ENCODE measurements around the gene GRM8.

Gene GRM8

DNA sequence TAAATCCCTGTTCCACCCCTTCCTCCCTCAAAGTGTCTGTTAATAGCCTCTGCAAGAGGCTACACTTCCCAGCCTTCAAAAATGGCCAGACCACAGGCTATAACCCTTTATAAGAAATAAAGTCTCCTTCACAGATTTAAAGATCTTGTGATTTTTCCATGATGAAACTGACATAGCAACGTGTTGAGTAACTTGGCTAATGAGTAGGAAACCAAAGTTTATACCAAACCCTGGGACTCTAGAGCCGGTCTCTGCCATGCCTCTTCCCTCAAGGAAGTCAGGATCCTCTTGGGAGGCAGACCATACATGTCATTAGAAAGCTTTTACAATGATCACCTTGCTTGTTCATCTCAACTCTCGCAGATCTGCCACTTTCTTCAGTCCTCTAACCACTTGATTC, 44.4 kb downstream of the GRM8 start:
- TF ChIP-seq, protein P1, sequence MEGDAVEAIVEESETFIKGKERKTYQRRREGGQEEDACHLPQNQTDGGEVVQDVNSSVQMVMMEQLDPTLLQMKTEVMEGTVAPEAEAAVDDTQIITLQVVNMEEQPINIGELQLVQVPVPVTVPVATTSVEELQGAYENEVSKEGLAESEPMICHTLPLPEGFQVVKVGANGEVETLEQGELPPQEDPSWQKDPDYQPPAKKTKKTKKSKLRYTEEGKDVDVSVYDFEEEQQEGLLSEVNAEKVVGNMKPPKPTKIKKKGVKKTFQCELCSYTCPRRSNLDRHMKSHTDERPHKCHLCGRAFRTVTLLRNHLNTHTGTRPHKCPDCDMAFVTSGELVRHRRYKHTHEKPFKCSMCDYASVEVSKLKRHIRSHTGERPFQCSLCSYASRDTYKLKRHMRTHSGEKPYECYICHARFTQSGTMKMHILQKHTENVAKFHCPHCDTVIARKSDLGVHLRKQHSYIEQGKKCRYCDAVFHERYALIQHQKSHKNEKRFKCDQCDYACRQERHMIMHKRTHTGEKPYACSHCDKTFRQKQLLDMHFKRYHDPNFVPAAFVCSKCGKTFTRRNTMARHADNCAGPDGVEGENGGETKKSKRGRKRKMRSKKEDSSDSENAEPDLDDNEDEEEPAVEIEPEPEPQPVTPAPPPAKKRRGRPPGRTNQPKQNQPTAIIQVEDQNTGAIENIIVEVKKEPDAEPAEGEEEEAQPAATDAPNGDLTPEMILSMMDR (conservative IDR thresholded peaks at IDR 0.05): no peak
- H3K27ac ChIP-seq: no peak overlapping the region

DNA sequence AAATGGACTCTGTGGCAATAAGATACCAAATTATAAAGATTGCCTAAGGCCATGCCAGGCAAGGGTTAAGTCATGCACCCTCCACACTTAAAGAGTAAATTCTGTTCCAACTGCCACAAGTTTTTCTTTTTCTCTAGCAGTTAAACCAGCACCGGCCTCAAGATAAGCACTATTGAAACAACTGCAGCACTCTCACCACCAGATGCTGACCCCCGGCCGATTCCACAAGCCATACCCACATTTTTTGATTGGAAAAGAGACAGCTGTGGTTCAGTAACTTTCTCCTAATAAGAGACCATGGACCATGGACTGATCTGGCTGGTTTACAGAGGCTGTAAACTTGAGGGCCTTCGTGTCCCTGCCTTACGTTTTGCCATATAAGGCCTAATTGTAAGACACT, 44.9 kb downstream of the GRM8 start:
- TF ChIP-seq, protein P1 (conservative IDR thresholded peaks at IDR 0.05): no peak

DNA sequence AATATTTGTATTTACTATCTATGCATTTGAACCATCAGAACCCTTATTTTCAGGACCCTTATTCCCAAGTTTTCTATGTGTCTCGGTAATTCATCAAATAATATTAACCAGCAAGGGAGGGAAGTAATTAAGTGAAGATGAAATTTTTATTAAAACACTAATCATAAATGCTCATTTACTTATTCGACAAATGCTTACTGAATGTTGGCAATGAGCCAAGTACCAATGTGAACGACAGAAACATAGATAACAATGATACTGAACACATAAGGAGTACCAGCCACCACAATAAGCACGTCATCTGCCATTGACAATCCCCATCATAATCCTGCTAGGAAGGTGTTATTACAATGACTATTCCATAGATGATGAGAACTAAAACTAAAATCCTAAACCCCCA, 45.5 kb downstream of the GRM8 start:
- H3K27ac ChIP-seq: no peak overlapping the region
- TF ChIP-seq, protein P1 (conservative IDR thresholded peaks at IDR 0.05): no peak

More for the DNA sequence above, 44.9 kb downstream of the GRM8 start:
- H3K27ac ChIP-seq: no peak overlapping the region

DNA sequence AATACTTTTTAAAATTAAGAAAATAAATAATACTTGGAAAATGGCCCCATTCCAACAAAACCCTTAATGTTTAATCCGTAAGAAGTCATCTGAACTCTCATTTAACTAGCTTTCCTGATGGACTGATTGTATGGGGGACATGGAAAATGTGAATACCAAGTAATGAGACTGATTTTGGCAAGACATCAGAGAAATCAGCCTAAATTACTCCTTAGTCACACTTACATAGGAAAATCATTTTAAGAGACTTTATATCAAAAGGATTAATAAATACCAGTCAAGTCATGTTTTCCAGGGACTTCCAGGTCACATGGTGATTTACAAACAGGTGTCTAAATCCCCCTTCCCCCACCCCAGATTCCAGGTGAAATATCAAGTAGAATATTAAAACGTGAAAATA, 58.2 kb downstream of the GRM8 start:
- TF ChIP-seq, protein P1 (conservative IDR thresholded peaks at IDR 0.05): no peak
- no peak overlapping the region for H3K27ac ChIP-seq

DNA sequence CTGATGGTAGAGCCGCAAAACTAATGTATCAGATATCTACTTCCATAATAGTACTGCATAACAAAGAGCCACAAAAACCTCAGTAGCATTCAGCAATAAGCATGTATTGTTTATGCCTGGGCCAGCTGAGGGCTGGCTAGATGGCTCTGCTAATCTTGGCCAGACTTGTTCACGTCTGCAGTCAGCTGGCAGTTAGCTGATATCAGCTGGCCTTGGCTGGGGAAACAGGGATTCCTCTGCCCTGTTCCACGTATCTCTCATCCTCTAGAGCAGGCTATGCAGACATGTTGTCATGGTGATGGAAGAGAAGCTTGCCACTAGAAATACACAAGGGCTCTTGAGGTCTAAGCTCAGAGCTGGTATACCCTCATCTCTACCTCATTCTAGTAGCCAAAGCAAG, 62.9 kb downstream of the GRM8 start:
- H3K27ac ChIP-seq: peak overlapping the region; percentile 28; the same call in 1 of the 2 replicates
- TF ChIP-seq, protein P1 (conservative IDR thresholded peaks at IDR 0.05): no peak

DNA sequence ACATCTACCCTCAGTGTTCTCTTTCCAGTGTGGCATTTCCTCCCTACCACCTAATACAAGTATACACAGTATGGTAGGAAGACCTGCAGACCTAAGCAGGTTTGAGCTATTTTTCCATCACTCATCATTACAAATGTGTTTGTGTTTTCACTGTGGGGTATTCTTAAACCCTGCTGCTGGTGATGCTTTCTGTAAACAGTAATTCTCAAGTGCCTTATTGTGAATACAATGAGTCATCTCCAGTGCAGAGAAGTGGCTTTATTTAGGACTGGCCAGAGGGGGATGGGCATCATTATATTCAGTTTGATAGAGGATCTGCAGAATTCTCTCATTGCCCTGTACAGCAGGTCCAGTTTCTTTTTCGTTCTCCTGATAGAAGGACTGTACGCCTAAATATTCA, 63.7 kb downstream of the GRM8 start:
- TF ChIP-seq, protein P1 (conservative IDR thresholded peaks at IDR 0.05): no peak
- peak overlapping the region; percentile 28; the same call in 1 of the 2 replicates for H3K27ac ChIP-seq

DNA sequence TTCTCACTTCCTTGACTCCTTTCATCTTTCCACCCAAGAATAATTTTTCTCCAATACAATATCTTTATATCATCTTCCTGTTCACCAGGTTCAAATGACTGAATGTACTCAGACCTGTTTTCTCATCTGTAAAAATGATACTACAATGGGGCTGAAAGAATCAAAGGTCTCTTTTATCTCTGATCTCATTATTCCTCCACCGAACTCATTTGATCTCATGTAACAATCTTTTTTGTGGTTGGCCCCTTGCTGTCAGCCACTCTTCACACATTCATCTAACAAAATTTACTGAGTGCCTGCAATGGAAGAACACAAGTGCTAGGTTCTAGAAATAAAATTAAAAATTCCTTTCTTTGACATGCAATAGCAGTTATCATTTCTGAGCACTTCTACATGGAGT, 65.0 kb downstream of the GRM8 start:
- TF ChIP-seq, protein P1 (conservative IDR thresholded peaks at IDR 0.05): no peak

More for the DNA sequence above, 65.0 kb downstream of the GRM8 start:
- no peak overlapping the region for H3K27ac ChIP-seq
